ENCODE results near the gene MTF1.

DNA sequence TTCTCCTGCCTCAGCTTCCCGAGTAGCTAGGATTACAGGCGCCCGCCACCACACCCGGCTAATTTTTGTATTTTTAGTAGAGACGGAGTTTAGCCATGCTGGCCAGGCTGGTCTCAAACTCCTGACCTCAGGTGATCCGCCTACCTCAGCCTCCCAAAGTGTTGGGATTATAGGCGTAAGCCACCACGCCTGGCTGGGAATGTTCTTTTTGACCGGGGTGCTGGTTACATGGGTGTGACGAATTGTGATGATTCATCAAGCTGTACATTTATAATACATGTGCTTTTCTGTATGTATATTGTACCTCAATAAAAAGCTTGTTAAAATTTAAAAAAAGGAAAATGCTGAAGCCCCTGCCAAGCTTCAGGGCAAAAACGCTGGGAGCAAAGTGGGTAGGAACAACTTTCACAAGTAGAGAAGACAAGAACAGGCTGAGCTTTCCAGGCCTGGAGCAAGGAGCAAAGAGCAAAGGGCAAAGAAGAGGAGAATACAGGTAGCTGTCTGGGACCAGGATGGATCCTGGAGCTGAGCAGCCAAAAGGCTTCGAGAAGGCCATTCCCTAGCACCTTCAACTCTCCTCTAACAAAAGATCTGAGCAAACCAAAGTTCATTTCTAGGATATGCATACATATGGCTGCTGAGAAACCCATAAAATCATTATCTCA, 30.9 kb downstream of the MTF1 start:
- TF ChIP-seq POLR2AphosphoS5 (IDR thresholded peaks at IDR 0.05) (no peak), POLR2A (IDR thresholded peaks at IDR 0.05) (no peak)

All from breast epithelium (tissue), 3 donors.